Activated CD8-positive, alpha-beta T cell treated with anti-CD3 and anti-CD28 coated beads for 36 hours (primary cell): ENCODE measurements around the gene ATRX. TPM values are rescaled to one million over a fixed set of nuclear protein-coding genes. Genes with fewer than 3 reads are reported as not detected.
"Not testable (repeated sequence)": the region's sequence is repeated elsewhere in the genome, so short reads cannot be mapped to it uniquely, and the experiment has no call there.

Experiments
- ATAC-seq: fragments of 200-7000 bp; cut with Tn5 transposase; one replicate; pipeline ENCODE4 v1.10.0; 2021; ENCODE audit warnings: mild to moderate bottlenecking, moderate library complexity
- CTCF ChIA-PET: fragments of 350-600 bp; sonication (Branson Sonifier 250); formaldehyde crosslinking; loops from one replicate; lab custom pipeline; 2021; ENCODE audit warnings: antibody characterized with exemption; lab: Charles Lee
- POLR2A ChIA-PET: fragments of 350-600 bp; sonication (Branson Sonifier 250); formaldehyde crosslinking; loops from one replicate; lab custom pipeline; 2021; ENCODE audit warnings: antibody characterized with exemption; lab: Charles Lee
- DNase-seq: peaks from one replicate; pipeline ENCODE4 v3.0.0-alpha.2; 2020
- H3K27ac Mint-ChIP-seq: one replicate; pipeline ENCODE4 v1.8.0; 2021; ENCODE audit warnings: mild to moderate bottlenecking, mixed read lengths
- H3K27me3 Mint-ChIP-seq: one replicate; pipeline ENCODE4 v1.8.0; 2021; ENCODE audit warnings: mixed read lengths
- H3K36me3 Mint-ChIP-seq: one replicate; pipeline ENCODE4 v1.8.0; 2021; ENCODE audit warnings: low read depth, mixed read lengths
- H3K4me1 Mint-ChIP-seq: one replicate; pipeline ENCODE4 v1.8.0; 2021; ENCODE audit warnings: low read depth, mixed read lengths
- H3K4me3 Mint-ChIP-seq: one replicate; pipeline ENCODE4 v1.8.0; 2021; ENCODE audit warnings: mild to moderate bottlenecking, moderate library complexity, mixed read lengths
- H3K9me3 Mint-ChIP-seq: one replicate; pipeline ENCODE4 v1.8.0; 2021; ENCODE audit warnings: mixed read lengths
- intact Hi-C: fragments of 100-400 bp; cut with micrococcal nuclease; formaldehyde crosslinking; loops from one replicate; pipeline ENCODE4 v1.10.0; 2022
- total RNA-seq, 2 experiments: library from RNA; stranded (reverse); gene quantifications; one replicate each; pipeline ENCODE4 v1.2.3, GENCODE V29; 2021
- TF ChIP-seq, protein P1 (sequence below): fragments of 200-600 bp; IDR thresholded peaks from one replicate; pipeline ENCODE4 v1.8.0; 2022; ENCODE audit warnings: antibody characterized with exemption, mild to moderate bottlenecking

Gene ATRX, protein sequence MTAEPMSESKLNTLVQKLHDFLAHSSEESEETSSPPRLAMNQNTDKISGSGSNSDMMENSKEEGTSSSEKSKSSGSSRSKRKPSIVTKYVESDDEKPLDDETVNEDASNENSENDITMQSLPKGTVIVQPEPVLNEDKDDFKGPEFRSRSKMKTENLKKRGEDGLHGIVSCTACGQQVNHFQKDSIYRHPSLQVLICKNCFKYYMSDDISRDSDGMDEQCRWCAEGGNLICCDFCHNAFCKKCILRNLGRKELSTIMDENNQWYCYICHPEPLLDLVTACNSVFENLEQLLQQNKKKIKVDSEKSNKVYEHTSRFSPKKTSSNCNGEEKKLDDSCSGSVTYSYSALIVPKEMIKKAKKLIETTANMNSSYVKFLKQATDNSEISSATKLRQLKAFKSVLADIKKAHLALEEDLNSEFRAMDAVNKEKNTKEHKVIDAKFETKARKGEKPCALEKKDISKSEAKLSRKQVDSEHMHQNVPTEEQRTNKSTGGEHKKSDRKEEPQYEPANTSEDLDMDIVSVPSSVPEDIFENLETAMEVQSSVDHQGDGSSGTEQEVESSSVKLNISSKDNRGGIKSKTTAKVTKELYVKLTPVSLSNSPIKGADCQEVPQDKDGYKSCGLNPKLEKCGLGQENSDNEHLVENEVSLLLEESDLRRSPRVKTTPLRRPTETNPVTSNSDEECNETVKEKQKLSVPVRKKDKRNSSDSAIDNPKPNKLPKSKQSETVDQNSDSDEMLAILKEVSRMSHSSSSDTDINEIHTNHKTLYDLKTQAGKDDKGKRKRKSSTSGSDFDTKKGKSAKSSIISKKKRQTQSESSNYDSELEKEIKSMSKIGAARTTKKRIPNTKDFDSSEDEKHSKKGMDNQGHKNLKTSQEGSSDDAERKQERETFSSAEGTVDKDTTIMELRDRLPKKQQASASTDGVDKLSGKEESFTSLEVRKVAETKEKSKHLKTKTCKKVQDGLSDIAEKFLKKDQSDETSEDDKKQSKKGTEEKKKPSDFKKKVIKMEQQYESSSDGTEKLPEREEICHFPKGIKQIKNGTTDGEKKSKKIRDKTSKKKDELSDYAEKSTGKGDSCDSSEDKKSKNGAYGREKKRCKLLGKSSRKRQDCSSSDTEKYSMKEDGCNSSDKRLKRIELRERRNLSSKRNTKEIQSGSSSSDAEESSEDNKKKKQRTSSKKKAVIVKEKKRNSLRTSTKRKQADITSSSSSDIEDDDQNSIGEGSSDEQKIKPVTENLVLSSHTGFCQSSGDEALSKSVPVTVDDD (N-terminal part only)
- total RNA-seq, result 10 to 100 TPM; 51.6 to 60.9 TPM

DNA sequence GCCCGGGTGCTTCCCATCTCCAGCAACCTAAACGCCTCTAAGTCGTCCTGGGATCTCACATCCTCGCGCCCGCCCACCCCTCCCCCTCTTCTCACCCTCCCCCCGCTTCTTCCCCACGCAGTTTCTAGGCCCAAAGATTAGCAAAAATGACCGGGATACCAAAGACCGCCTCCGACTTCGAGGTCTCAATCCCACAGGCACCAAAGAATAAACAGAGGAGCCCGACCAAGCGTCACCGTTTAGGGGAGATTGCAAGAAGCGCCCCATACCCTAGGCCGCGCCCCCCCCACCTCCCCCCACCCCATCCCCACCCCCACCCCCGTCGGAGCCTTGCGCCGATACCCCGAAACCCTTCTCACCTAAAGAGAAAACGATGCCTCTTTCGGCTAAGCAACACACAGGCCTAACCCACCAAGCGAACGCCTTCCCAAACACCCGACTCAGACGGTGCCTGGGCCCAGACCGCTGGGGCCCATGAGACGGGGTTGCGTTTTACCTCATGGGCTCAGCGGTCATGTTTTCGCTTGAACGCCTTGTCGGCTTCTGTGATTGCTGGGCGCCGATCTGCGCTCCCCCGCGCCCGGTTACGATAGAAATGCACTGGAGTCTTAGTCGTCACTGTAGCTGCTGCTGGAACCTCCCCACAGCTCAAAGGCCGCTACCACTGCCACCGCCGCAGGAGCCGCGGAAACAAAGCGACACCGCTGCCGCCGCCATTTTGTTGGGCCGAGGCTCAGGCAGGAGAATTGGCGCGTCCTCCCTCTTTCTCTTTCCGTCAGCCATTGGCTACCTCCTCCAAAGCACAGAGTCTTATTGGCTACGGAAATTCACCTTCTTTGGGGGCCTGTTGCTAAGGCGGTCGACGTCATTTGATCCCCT is at the start of gene ATRX:
TSS of gene ATRX (minus strand) at position 731 of the 879 bp plus-strand sequence. CDS start at position 516, 215 bp downstream.
- ChIA-PET CTCF (no interaction called here), POLR2A (no interaction called here)
- Mint-ChIP-seq H3K36me3 (peaks cover 8% of the 10 kb centered on the region), H3K4me3 (peak within 1 kb of the TSS; percentile 95), H3K27ac (peak within 1 kb of the TSS; percentile 100), H3K4me1 (peaks cover 28% of the 10 kb centered on the region), H3K27me3 (no peaks in the 10 kb centered on the region), H3K9me3 (no peaks in the 10 kb centered on the region)
- ATAC-seq (peak; percentile 94), DNase-seq (peak; percentile 82)
- intact Hi-C loops, result loop anchor here (10.0 kb wide), 2 partner anchors 71 to 109 kb away; partner anchors contain the start of genes COX7B and MAGT1
- TF ChIP-seq, protein P1, sequence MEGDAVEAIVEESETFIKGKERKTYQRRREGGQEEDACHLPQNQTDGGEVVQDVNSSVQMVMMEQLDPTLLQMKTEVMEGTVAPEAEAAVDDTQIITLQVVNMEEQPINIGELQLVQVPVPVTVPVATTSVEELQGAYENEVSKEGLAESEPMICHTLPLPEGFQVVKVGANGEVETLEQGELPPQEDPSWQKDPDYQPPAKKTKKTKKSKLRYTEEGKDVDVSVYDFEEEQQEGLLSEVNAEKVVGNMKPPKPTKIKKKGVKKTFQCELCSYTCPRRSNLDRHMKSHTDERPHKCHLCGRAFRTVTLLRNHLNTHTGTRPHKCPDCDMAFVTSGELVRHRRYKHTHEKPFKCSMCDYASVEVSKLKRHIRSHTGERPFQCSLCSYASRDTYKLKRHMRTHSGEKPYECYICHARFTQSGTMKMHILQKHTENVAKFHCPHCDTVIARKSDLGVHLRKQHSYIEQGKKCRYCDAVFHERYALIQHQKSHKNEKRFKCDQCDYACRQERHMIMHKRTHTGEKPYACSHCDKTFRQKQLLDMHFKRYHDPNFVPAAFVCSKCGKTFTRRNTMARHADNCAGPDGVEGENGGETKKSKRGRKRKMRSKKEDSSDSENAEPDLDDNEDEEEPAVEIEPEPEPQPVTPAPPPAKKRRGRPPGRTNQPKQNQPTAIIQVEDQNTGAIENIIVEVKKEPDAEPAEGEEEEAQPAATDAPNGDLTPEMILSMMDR, result no peak

DNA sequence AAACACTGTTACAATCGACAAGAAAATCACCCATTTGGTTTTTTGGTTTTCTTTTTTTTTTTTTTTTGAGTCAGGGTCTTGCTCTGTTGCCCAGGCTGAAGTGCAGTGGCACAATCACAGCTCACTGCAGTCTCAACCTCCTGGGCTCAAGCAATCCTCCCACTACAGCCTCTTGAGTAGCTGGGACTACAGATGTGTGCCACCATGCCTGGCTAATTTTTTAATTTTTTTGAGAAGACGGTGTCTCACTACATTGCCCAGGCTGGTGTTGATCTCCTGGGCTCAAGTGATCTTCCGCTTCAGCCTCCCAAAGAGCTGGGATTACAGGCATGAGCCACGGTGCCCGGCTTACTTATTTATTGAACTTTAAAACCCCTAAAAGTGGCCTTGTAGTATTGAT is 45.5 kb upstream of the ATRX start:
- H3K4me3 Mint-ChIP-seq, ATAC-seq, H3K9me3 Mint-ChIP-seq, DNase-seq, H3K27ac Mint-ChIP-seq, H3K4me1 Mint-ChIP-seq, CTCF ChIA-PET, intact Hi-C loops, H3K27me3 Mint-ChIP-seq, POLR2A ChIA-PET: not testable (repeated sequence)
- H3K36me3 Mint-ChIP-seq, result peaks cover 16% of the 10 kb centered on the region

DNA sequence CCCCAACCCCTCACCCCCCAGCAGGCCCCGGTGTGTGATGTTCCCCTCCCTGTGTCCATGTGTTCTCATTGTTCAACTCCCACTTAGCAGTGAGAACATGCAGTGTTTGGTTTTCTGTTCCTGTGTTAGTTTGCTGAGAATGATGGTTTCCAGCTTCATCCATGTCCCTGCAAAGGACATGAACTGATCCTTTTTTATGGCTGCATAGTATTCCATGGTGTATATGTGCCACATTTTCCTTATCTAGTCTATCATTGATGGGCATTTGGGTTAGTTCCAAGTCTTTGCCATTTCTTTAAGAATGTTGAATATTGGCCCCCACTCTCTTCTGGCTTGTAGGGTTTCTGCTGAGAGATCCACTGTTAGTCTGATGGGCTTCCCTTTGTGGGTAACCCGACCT is 36.0 kb upstream of the ATRX start:
- H3K36me3 Mint-ChIP-seq, result peaks cover 31% of the 10 kb centered on the region
- H3K27me3 Mint-ChIP-seq, H3K4me3 Mint-ChIP-seq, DNase-seq, ATAC-seq, POLR2A ChIA-PET, CTCF ChIA-PET, intact Hi-C loops, H3K4me1 Mint-ChIP-seq, H3K27ac Mint-ChIP-seq, H3K9me3 Mint-ChIP-seq: not testable (repeated sequence)

DNA sequence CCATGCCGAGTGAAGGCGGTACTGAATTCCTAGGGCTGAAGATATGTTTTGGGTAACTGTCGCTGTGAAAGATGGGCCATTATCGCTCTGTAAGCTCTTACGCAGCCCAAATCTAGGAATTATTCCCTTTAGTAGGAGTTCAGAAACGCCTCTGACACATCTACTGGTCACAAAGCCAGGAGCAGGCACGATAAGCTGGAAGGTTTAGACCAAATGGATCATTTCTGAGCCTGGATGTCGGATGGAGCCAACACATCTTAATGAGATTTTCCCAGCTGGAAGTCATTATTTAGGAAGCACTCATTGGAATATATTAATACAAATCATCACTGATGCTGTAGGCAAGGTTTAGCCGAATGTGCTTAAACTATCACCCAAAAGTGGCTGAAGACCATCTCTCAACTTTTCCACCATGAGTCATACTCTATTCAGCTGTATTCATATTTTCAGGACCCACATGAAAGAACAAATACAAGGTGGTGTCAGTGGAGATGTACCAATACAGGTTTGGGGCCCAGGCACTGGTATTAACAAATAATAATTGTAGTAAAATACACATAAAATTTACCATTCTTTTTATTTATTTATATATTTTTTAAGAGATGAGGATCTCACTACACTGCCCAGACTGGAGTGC is 34.2 kb upstream of the ATRX start:
- CTCF ChIA-PET, result no interaction called here
- Mint-ChIP-seq H3K27ac (no peak overlapping the region), H3K4me3 (no peak overlapping the region), H3K9me3 (peaks cover 7% of the 10 kb centered on the region), H3K36me3 (peaks cover 20% of the 10 kb centered on the region), H3K27me3 (no peaks in the 10 kb centered on the region), H3K4me1 (peaks cover 11% of the 10 kb centered on the region)
- TF ChIP-seq, protein P1, result no peak
- POLR2A ChIA-PET, result no interaction called here
- ATAC-seq (peak; percentile 53), DNase-seq (no peak)
- intact Hi-C loops, result no loop called here

DNA sequence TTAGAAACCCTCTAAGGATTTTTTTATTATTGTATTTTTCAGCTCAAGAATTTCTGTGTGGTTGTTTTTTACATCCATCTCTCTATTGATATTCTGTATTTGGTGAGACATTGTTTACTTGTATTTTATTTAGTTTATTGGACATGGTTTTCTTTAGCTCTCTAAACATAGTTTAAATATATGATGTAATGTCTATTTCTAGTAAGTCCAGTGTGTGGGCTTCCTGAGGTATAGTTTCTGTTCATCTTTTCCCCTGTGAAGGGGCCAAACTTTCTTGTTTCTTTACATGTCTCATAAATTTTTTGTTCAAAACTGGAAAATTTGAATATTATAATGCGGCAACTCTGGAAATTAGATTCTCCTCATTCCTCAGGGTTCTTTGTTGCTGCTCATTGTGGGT is 28.2 kb upstream of the ATRX start:
- ChIA-PET POLR2A (no interaction called here), CTCF (no interaction called here)
- Mint-ChIP-seq H3K9me3 (no peaks in the 10 kb centered on the region), H3K4me1 (peaks cover 2% of the 10 kb centered on the region), H3K4me3 (no peak overlapping the region), H3K36me3 (no peaks in the 10 kb centered on the region), H3K27me3 (no peaks in the 10 kb centered on the region), H3K27ac (no peak overlapping the region)
- ATAC-seq (no peak), DNase-seq (no peak)
- intact Hi-C loops, result no loop called here
- TF ChIP-seq, protein P1, result no peak
